GM18861 (cell line): ENCODE data around the gene ATP10B.
"Not testable (repeated sequence)": the region's sequence is repeated elsewhere in the genome, so short reads cannot be mapped to it uniquely, and the experiment has no call there.

ENCODE experiments used
- ATAC-seq: cut with Tn5 transposase; IDR thresholded peaks from one replicate; pipeline ENCODE4 v1.9.1; 2021; ENCODE audit not compliant: unreplicated experiment

Gene ATP10B, protein sequence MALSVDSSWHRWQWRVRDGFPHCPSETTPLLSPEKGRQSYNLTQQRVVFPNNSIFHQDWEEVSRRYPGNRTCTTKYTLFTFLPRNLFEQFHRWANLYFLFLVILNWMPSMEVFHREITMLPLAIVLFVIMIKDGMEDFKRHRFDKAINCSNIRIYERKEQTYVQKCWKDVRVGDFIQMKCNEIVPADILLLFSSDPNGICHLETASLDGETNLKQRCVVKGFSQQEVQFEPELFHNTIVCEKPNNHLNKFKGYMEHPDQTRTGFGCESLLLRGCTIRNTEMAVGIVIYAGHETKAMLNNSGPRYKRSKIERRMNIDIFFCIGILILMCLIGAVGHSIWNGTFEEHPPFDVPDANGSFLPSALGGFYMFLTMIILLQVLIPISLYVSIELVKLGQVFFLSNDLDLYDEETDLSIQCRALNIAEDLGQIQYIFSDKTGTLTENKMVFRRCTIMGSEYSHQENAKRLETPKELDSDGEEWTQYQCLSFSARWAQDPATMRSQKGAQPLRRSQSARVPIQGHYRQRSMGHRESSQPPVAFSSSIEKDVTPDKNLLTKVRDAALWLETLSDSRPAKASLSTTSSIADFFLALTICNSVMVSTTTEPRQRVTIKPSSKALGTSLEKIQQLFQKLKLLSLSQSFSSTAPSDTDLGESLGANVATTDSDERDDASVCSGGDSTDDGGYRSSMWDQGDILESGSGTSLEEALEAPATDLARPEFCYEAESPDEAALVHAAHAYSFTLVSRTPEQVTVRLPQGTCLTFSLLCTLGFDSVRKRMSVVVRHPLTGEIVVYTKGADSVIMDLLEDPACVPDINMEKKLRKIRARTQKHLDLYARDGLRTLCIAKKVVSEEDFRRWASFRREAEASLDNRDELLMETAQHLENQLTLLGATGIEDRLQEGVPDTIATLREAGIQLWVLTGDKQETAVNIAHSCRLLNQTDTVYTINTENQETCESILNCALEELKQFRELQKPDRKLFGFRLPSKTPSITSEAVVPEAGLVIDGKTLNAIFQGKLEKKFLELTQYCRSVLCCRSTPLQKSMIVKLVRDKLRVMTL (N-terminal part only)

GRCh38 chr5:160852049-160852448 lies at the start of gene ATP10B:
Gene ATP10B (minus strand): TSS chr5:160852211. CDS start chr5:160688074, 164,137 bp downstream.
- ATAC-seq: no peak

- ATAC-seq: no peak
These were observed 49.6 kb upstream of the ATP10B start for GRCh38 chr5:160901656-160902055.

GRCh38 chr5:160899735-160900134 lies 47.7 kb upstream of the ATP10B start:
- ATAC-seq: no peak

DNA sequence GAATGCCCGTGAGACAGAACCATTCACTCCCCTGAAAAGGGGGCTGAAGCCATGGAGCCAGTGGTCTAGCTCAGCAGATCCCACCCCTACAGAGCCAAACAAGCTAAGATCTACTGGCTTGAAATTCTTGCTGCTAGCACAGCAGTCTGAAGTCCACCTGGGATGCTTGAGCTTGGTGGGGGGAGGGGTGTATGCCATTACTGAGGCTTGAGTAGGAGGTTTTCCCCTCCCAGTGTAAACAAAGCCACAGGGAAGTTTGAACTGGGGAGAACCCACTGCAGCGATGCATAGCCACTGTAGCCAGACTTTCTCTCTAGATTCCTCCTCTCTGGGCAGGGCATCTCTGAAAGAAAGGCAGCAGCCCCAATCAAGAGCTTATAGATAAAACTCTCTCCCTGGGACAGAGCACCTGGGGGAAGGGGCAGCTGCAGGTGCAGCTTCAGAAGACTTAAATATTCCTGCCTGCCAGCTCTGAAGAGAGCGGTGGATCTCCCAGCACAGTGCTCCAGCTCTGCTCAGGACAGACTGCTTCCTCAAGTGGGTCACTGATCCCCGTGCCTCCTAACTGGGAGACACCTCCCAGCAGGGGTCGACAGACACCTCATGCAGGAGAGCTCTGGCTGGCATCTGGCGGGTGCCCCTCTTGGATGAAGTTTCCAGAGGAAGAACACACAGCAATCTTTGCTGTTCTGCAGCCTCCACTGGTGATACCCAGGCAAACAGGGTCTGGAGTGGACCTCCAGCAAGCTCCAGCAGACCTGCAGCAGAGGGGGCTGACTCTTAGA lies 41.4 kb upstream of the ATP10B start:
- ATAC-seq: not testable (repeated sequence)

- ATAC-seq: no peak
These were observed 35.8 kb upstream of the ATP10B start for GRCh38 chr5:160887780-160888179.

- ATAC-seq: not testable (repeated sequence)
These were observed 21.7 kb upstream of the ATP10B start for GRCh38 chr5:160873560-160874200.

DNA sequence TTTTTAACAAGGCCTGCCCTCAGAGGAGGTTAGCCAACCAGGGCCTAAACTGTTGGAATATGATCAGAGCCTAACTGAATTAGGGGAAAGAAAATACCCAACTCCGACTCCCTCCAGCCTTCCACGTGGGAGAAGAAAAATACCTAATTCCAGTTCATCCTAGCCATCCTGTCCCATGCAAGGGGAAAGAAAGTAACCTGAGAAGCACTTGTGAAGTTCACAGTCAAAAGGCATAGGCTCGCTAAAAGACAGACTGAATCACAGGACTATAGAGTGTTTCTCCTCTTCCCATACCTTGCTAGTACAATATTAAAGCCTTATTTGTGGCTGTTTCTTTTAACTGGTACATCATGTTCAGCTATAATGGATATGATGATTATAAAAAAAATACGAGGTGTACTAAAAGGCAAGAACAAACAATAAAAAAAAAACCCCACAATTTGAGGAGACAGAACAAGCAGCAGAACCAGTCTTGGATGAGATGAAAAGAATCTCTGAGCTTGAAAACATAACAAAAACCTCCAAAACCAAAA lies 18.0 kb upstream of the ATP10B start:
- ATAC-seq: no peak

GRCh38 chr5:160867976-160868375 lies 16.0 kb upstream of the ATP10B start:
- no peak for ATAC-seq

DNA sequence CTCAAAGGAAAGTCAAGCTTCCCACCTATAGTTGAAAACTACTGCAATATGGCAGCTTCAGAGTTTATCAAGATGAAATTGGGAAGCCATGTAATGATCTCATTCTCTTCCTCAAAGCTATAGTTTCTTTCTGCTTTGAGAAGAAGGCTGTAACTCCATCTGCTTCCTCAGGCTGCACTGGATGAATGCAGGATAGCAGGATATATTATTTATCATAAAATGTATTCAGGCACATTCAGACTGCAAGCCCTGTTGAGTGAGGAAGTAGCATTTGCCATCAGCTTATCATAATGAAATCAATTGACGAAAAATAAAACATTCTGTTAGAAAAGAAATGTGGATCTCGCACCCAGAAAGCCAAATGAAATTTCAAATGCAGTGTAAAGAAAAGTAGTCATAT lies 560 bp downstream of the ATP10B start:
- no peak for ATAC-seq

- ATAC-seq: no peak
These were observed 1.6 kb downstream of the ATP10B start for GRCh38 chr5:160850421-160850820.

DNA sequence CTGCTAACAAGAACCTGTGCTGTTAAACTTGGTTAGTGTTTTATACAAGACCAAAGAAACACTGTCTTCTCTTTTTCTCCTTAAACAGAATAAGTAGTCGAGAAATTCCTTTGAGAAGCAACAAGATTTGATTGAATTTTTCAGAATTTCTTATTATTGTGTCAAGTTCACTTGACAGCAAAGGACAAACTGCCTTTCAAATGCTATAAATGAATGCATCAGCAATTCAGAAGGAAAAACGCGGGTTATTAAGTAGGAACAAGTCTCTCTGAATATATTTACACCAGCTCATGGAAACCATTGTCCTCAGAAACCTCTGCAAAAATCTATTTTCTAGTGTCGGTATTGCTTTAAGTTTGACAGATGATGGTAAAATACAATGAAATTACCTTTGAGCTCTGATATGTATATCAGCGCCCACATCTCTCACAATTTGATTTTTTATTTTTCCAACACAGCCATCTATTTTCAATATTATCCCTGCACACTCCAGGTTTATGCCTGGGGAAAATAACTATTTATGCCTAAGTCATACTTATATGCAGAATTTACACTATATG lies 4.4 kb downstream of the ATP10B start:
- no peak for ATAC-seq

GRCh38 chr5:160846642-160847041 lies 5.4 kb downstream of the ATP10B start:
- ATAC-seq: no peak

GRCh38 chr5:160844177-160844576 lies 7.8 kb downstream of the ATP10B start:
- no peak for ATAC-seq

DNA sequence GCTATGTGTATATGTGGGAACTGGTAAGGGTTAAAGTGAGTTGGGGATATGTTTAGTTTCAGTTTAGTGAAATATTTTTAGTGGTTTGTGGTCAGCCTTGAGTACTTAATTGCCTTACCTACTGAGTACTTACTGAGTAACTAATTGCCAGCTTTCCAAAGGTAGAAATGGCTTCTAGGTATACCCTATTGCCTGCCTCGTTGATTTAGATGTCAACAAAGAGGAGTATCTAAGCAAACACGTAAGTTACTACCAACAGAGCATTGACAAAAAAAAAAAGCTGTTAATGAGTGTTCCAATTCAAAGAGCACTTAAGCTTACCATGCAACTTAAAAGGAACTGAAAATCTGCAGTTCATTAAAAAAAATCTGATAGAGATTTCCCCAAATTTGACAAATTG lies 8.8 kb downstream of the ATP10B start:
- ATAC-seq: peak; percentile 99

DNA sequence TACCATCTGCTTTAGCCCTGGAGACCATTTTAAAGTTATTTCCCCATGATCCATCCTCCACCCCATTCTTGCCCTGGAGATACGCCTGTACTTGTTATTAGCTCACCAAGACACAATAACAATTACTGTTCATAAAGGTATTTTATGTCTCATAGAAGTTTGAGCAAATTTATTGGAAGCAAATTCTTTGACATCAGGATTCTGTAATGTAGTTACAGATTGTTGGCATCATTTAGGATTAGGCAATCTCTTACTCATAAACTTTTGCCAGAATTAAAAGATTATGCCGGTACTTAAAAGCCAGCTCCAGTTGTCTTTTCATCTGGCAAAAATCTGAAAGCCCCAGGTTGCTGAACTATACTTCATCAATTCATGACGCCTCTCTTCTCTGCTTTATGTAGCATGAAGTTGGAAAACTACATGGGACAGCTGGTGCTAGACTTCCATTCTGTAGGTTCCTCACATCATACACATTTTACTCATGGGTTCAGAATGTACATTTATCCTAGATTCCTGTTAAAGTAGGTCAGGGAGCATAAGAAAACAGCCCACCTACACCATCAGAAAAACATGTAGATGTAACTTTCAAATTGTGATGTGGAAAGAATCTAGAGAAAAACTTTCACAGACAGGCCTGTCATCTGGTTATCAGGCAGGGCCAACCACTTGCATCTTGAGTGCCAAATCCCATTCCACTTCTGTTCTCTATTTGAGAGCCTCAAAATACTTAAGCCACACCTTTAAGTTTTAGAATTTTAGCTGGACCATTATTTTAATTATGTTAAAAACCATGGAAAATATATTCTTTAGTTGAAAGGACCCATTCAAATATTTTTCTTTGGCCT lies 14.0 kb downstream of the ATP10B start:
- no peak for ATAC-seq

DNA sequence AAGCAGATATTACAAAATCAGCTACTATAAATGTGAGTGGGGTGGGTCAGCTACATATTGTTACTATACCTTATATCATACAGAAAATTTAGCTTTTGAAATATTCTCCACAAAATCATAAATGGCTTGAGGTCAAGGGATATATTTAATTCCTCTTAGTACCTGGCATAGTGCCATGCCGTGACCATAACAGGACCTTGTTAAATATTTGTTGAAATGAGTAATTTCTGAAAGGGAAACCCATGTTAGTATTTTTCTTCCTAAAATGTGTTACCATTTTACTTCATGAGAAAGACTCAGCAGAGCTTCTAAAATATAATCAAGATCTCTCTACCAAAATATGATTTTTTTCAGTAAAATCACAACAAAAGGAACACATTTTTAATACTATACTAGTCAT lies 14.8 kb downstream of the ATP10B start:
- ATAC-seq: no peak

DNA sequence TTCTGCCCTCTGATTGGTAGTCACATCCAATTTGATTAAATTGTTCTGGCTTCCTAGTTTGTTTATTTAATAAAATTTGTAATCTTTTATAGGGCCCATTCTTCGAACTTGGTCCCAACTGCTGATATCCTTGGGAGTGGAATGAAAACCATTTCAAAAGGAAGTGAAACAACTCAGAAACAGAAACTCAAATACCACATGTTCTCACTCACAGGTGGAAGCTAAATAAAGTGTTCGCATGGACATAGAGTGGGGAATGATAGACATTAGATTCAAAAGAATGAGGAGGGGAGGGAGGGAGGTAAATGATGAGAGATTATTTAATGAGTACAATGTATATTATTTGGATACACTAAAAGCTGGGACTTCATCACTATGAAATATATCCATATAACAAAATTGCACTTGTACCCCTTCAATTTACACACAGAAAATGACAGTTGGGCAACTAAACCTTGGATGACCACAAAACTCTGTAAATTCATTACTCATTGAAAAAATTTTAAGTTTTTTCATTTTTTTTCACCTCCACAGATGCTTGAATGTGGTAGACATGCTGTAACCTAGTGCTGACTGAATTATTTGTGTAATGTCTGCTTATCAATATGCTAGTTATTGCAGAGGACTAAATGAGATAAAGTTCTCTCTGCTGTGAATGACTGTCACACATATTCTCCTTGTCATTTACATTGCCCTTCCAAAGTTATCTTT lies 16.0 kb downstream of the ATP10B start:
- peak; percentile 73 for ATAC-seq

GRCh38 chr5:160835376-160835775 lies 16.6 kb downstream of the ATP10B start:
- peak; percentile 16 for ATAC-seq
